MM.1S (cell line): ENCODE results near the gene RAB1B.

ENCODE experiments used
- DNase-seq: peaks from one replicate; pipeline ENCODE4 v3.0.0-alpha.2; 2015
- H2AFZ ChIP-seq: fragments of 300-600 bp; sonication (generic); 2 replicates; pipeline ENCODE4 v1.6.0; 2016; ENCODE audit warnings: antibody characterized with exemption, low read length
- H3F3A ChIP-seq: fragments of 300-600 bp; sonication (generic); 2 replicates; pipeline ENCODE4 v1.6.1; 2016; ENCODE audit warnings: mild to moderate bottlenecking, antibody characterized with exemption, low read length, moderate library complexity, mixed read lengths; ENCODE audit not compliant: insufficient read depth
- H3K27ac ChIP-seq: fragments of 300-600 bp; sonication (generic); 2 replicates; pipeline ENCODE4 v1.5.1; 2016; ENCODE audit warnings: mild to moderate bottlenecking, low read length
- H3K27me3 ChIP-seq: fragments of 300-600 bp; sonication (generic); replicated peaks from 2 replicates; pipeline ENCODE4 v1.6.0; 2016; ENCODE audit warnings: low read length; ENCODE audit not compliant: insufficient read depth
- H3K36me3 ChIP-seq: fragments of 300-600 bp; sonication (generic); replicated peaks from 2 replicates; pipeline ENCODE4 v1.6.1; 2016; ENCODE audit warnings: mild to moderate bottlenecking, low read length, mixed read lengths; ENCODE audit not compliant: insufficient read depth
- H3K4me1 ChIP-seq: fragments of 300-600 bp; sonication (generic); 2 replicates; pipeline ENCODE4 v1.6.1; 2016; ENCODE audit warnings: low read length, mixed read lengths
- H3K4me2 ChIP-seq: fragments of 300-600 bp; sonication (generic); 2 replicates; pipeline ENCODE4 v1.6.0; 2016; ENCODE audit warnings: low read depth, low read length
- H3K4me3 ChIP-seq: fragments of 300-600 bp; sonication (generic); 2 replicates; pipeline ENCODE4 v1.5.1; 2016; ENCODE audit warnings: low read length, mixed read lengths
- H3K79me2 ChIP-seq: fragments of 300-600 bp; sonication (generic); 2 replicates; pipeline ENCODE4 v1.6.1; 2016; ENCODE audit warnings: mixed run types, low read length, mixed read lengths
- H3K9ac ChIP-seq: fragments of 300-600 bp; sonication (generic); 2 replicates; pipeline ENCODE4 v1.6.1; 2016; ENCODE audit warnings: low read length, mixed read lengths
- H3K9me2 ChIP-seq: fragments of 300-600 bp; sonication (generic); replicated peaks from 2 replicates; pipeline ENCODE4 v1.6.1; 2016; ENCODE audit warnings: mild to moderate bottlenecking, low read length, mixed read lengths; ENCODE audit not compliant: insufficient read depth
- H3K9me3 ChIP-seq: fragments of 300-600 bp; sonication (generic); replicated peaks from 2 replicates; pipeline ENCODE4 v1.6.1; 2016; ENCODE audit warnings: mild to moderate bottlenecking, low read length, mixed read lengths; ENCODE audit not compliant: insufficient read depth
- H4K20me1 ChIP-seq: fragments of 300-600 bp; sonication (generic); 2 replicates; pipeline ENCODE4 v1.6.1; 2016; ENCODE audit warnings: mild to moderate bottlenecking, low read length, moderate library complexity, mixed read lengths; ENCODE audit not compliant: insufficient read depth
- CTCF ChIP-seq: fragments of 300-600 bp; sonication (generic); IDR thresholded peaks from 2 replicates; pipeline ENCODE4 v1.5.1; 2016; ENCODE audit warnings: antibody characterized with exemption, low read length, mixed read lengths
- EZH2 ChIP-seq: fragments of 300-600 bp; sonication (generic); optimal IDR thresholded peaks from 2 replicates; pipeline ENCODE3; 2017; ENCODE audit warnings: low read depth, mild to moderate bottlenecking, antibody characterized with exemption, low read length, mixed read lengths
- EZH2phosphoT487 ChIP-seq: fragments of 300-600 bp; sonication (generic); IDR thresholded peaks from 2 replicates; pipeline ENCODE4 v1.6.1; 2018; ENCODE audit warnings: antibody characterized with exemption, low read length

The RAB1B gene

GRCh38 chr11:66280428-66280827, 12.0 kb downstream of the RAB1B start:
- no peak overlapping the region for H3K27ac ChIP-seq
- no peaks in the 10 kb centered on the region for H3K9me2 ChIP-seq
- DNase-seq, result no peak
- no peaks in the 10 kb centered on the region for H3K79me2 ChIP-seq
- no peak overlapping the region for H3K4me2 ChIP-seq
- H3K9ac ChIP-seq, result no peak overlapping the region
- no peaks in the 10 kb centered on the region for H3K9me3 ChIP-seq
- H3K4me3 ChIP-seq, result no peak overlapping the region
- no peak for TF ChIP-seq EZH2
- no peak for TF ChIP-seq EZH2phosphoT487
- TF ChIP-seq CTCF, result no peak
- no peak overlapping the region for H2AFZ ChIP-seq
- no peaks in the 10 kb centered on the region for H3K36me3 ChIP-seq
- no peaks in the 10 kb centered on the region for H4K20me1 ChIP-seq
- peaks cover 8% of the 10 kb centered on the region for H3K4me1 ChIP-seq
- no peaks in the 10 kb centered on the region for H3F3A ChIP-seq
- H3K27me3 ChIP-seq, result no peaks in the 10 kb centered on the region; the same call in 1 of the 2 replicates

- Histone ChIP-seq H4K20me1 (no peaks in the 10 kb centered on the region), H3K36me3 (no peaks in the 10 kb centered on the region), H3K27me3 (no peaks in the 10 kb centered on the region; the same call in 1 of the 2 replicates), H3K79me2 (no peaks in the 10 kb centered on the region), H3K9me3 (no peaks in the 10 kb centered on the region), H3F3A (no peaks in the 10 kb centered on the region), H3K9ac (no peak overlapping the region), H3K27ac (no peak overlapping the region), H3K4me3 (no peak overlapping the region), H3K9me2 (no peaks in the 10 kb centered on the region), H2AFZ (no peak overlapping the region), H3K4me1 (peaks cover 8% of the 10 kb centered on the region), H3K4me2 (no peak overlapping the region)
- DNase-seq, result no peak
- TF ChIP-seq CTCF, result no peak
- no peak for TF ChIP-seq EZH2
- TF ChIP-seq EZH2phosphoT487, result no peak
These were observed 12.6 kb downstream of the RAB1B start for GRCh38 chr11:66281001-66281400.

GRCh38 chr11:66281776-66282467, 13.5 kb downstream of the RAB1B start:
- no peak overlapping the region for H3K9ac ChIP-seq
- no peaks in the 10 kb centered on the region for H3K36me3 ChIP-seq
- no peak overlapping the region for H2AFZ ChIP-seq
- H3K79me2 ChIP-seq, result no peaks in the 10 kb centered on the region
- DNase-seq, result no peak
- H3K4me2 ChIP-seq, result no peak overlapping the region
- no peaks in the 10 kb centered on the region; the same call in 1 of the 2 replicates for H3K27me3 ChIP-seq
- H3K9me3 ChIP-seq, result no peaks in the 10 kb centered on the region
- no peaks in the 10 kb centered on the region for H3F3A ChIP-seq
- no peak overlapping the region for H3K4me3 ChIP-seq
- no peaks in the 10 kb centered on the region for H3K9me2 ChIP-seq
- peaks cover 8% of the 10 kb centered on the region for H3K4me1 ChIP-seq
- no peaks in the 10 kb centered on the region for H4K20me1 ChIP-seq
- TF ChIP-seq CTCF (no peak), EZH2phosphoT487 (no peak), EZH2 (no peak)
- no peak overlapping the region for H3K27ac ChIP-seq
